ENCODE measurements around the gene HDGF. TPM values are rescaled to one million over a fixed set of nuclear protein-coding genes. Genes with fewer than 3 reads are reported as not detected.
A peak's percentile ranks its signal among the peaks of the same experiment; 100 is the strongest.

Gene HDGF
- total and polyA plus RNA-seq, 9 of the 15 experiments (the other 6 are each of a cell fraction or from before 2014, with no cell fraction given), result 38.8 to 601 (median 400) TPM

DNA sequence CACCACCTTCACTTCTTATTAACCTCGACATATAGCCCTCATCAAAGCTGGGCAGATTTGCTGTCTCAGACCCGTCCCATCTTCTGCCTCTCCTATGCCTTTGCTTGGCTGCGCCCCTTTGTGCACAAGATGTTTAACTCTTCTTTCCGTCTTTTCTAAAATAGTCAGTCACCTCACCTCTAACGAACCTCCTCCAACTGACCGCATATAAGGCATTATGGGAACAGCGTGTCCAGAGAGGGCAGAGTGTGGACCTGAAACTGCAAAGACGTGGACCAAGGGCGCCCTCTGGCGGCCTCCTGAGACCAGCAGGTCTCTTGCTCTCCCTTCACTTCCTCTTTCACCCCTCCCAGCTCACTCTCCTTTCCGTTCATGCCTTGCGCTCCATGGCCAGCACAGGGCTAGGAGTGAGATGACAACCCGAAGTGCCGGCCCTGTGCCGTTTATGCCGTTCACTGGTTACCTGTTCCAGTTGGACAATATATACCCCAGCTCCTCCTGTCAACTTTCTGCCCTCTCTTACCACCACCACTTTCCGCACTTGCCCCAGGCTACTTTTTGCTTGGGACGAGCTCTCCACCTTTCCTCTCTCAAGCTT, 25.7 kb downstream of the HDGF start (continued):
- TF ChIP-seq NFIC (IDR thresholded peaks at IDR 0.05), result no peak
- TF ChIP-seq RNF2 (IDR thresholded peaks at IDR 0.05), result no peak
- peak; percentile 43; the same call in 1 of the 2 replicates for TF ChIP-seq MXI1 (IDR thresholded peaks at IDR 0.05; ENCODE audit: low read depth, low read length)
- TF ChIP-seq RBM15 (IDR thresholded peaks at IDR 0.05; ENCODE audit: insufficient read depth, low read length), result no peak
- TF ChIP-seq STAT5B (CRISPR knock-in tag; IDR thresholded peaks at IDR 0.05), result no peak
- TF ChIP-seq ZZZ3 (IDR thresholded peaks at IDR 0.05), result no peak
- no peak for TF ChIP-seq NR2F6 (CRISPR knock-in tag; IDR thresholded peaks at IDR 0.05)
- no peak for TF ChIP-seq THRAP3 (IDR thresholded peaks at IDR 0.05; ENCODE audit: borderline replicate concordance)
- no peak; the same call in 1 of the 2 replicates for TF ChIP-seq EP300 (IDR thresholded peaks at IDR 0.05; ENCODE audit: low read length)
- TF ChIP-seq, protein P1, sequence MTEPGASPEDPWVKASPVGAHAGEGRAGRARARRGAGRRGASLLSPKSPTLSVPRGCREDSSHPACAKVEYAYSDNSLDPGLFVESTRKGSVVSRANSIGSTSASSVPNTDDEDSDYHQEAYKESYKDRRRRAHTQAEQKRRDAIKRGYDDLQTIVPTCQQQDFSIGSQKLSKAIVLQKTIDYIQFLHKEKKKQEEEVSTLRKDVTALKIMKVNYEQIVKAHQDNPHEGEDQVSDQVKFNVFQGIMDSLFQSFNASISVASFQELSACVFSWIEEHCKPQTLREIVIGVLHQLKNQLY (CRISPR knock-in tag; conservative IDR thresholded peaks at IDR 0.05), result no peak
- TF ChIP-seq KDM1A (IDR thresholded peaks at IDR 0.05), result no peak
- no peak for TF ChIP-seq ZNF699 (CRISPR knock-in tag; IDR thresholded peaks at IDR 0.05; ENCODE audit: insufficient replicate concordance)
- no peak for TF ChIP-seq DDX20 (tag; IDR thresholded peaks at IDR 0.05; ENCODE audit: low read depth)
- TF ChIP-seq TFE3 (CRISPR knock-in tag; IDR thresholded peaks at IDR 0.05), result no peak
- TF ChIP-seq, protein P2, sequence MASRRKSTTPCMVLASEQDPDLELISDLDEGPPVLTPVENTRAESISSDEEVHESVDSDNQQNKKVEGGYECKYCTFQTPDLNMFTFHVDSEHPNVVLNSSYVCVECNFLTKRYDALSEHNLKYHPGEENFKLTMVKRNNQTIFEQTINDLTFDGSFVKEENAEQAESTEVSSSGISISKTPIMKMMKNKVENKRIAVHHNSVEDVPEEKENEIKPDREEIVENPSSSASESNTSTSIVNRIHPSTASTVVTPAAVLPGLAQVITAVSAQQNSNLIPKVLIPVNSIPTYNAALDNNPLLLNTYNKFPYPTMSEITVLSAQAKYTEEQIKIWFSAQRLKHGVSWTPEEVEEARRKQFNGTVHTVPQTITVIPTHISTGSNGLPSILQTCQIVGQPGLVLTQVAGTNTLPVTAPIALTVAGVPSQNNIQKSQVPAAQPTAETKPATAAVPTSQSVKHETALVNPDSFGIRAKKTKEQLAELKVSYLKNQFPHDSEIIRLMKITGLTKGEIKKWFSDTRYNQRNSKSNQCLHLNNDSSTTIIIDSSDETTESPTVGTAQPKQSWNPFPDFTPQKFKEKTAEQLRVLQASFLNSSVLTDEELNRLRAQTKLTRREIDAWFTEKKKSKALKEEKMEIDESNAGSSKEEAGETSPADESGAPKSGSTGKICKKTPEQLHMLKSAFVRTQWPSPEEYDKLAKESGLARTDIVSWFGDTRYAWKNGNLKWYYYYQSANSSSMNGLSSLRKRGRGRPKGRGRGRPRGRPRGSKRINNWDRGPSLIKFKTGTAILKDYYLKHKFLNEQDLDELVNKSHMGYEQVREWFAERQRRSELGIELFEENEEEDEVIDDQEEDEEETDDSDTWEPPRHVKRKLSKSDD (conservative IDR thresholded peaks at IDR 0.05; ENCODE audit: low read length), result 0 out of 2 replicates have a peak, but pooled peaks have one; percentile 74
- TF ChIP-seq FUS (optimal IDR thresholded peaks at IDR 0.05; ENCODE audit: low read depth, low read length), result no peak
- TF ChIP-seq PHF21A (IDR thresholded peaks at IDR 0.05; ENCODE audit: borderline replicate concordance, low read depth), result no peak
- TF ChIP-seq MED1 (CRISPR knock-in tag; IDR thresholded peaks at IDR 0.05; ENCODE audit: borderline replicate concordance), result no peak
- no peak; the same call in 1 of the 2 replicates for TF ChIP-seq SMAD4 (CRISPR knock-in tag; conservative IDR thresholded peaks at IDR 0.05)
- no peak for TF ChIP-seq POLR2G (IDR thresholded peaks at IDR 0.05; ENCODE audit: low read depth, low read length)
- TF ChIP-seq ZNF24 (IDR thresholded peaks at IDR 0.05), result no peak; the same call in 1 of the 2 replicates
- no peak for TF ChIP-seq SRSF3 (IDR thresholded peaks at IDR 0.05; ENCODE audit: insufficient read depth, low read length)
- TF ChIP-seq MAZ (CRISPR knock-in tag; conservative IDR thresholded peaks at IDR 0.05 in 1 of 2, IDR thresholded peaks at IDR 0.05 in 1 of 2), result peak; percentile 77 to 93
- no peak for TF ChIP-seq NUFIP1 (IDR thresholded peaks at IDR 0.05; ENCODE audit: partially characterized antibody)
- TF ChIP-seq BACH1 (tag; IDR thresholded peaks at IDR 0.05), result no peak
- no peak for TF ChIP-seq RUNX1 (IDR thresholded peaks at IDR 0.05; ENCODE audit: low read depth)
- no peak for TF ChIP-seq ZNF184 (CRISPR knock-in tag; IDR thresholded peaks at IDR 0.05)

Data from K562 (cell line).